ENCODE results near the gene CAPZB.

The CAPZB gene

DNA sequence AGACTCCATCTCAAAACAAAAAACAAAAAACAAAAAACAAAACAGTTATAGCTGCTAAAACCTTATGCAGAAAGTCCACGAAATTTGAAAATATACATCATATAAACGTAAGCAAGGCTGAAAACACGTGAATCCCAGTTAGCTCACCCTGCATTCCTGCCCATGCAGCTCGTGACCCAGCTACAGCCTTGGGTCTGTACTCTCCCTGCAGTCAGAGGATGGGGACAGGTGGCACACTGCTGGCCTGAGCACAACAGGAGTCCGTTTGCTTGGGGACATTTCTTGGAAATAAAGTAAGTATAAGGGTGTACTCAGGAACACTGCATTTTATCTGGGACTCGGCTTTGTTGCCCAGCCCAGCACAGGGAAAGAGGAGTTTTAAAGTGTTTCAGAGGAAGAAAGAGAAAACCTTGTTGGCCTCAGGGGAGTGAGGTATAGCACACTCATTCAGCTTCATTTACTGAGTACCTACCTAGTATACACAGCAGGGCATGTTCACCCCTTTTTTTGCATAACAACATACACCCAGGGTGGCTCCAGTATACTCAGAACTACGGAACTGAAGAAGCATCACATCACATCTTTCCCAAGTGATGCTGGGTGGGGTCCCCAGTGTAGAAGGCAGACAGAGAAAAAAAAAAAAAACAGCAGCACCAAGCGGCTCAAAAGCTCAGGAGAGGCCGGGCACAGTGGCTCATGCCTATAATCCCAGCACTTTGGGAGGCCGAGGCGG lies 44.1 kb downstream of the CAPZB start:
- Histone ChIP-seq H3K4me3 (ENCODE audit: insufficient read depth, low read depth, low read length) (no peak overlapping the region), H3K4me1 (ENCODE audit: control insufficient read depth, insufficient read depth, low read length) (peaks cover 14% of the 10 kb centered on the region), H3K36me3 (ENCODE audit: control insufficient read depth, insufficient read depth, low read length) (no peaks in the 10 kb centered on the region), H3K27ac (ENCODE audit: insufficient read depth, low read depth, low read length, poor library complexity, severe bottlenecking) (no peak overlapping the region), H3K9me3 (ENCODE audit: control insufficient read depth, low read length) (no peaks in the 10 kb centered on the region), H3K27me3 (ENCODE audit: control insufficient read depth, insufficient read depth, low read length, poor library complexity, severe bottlenecking) (no peaks in the 10 kb centered on the region)
- WGBS, 2 experiments: 82 to 85% methylated on average over 11 of the region's 11 CpGs

DNA sequence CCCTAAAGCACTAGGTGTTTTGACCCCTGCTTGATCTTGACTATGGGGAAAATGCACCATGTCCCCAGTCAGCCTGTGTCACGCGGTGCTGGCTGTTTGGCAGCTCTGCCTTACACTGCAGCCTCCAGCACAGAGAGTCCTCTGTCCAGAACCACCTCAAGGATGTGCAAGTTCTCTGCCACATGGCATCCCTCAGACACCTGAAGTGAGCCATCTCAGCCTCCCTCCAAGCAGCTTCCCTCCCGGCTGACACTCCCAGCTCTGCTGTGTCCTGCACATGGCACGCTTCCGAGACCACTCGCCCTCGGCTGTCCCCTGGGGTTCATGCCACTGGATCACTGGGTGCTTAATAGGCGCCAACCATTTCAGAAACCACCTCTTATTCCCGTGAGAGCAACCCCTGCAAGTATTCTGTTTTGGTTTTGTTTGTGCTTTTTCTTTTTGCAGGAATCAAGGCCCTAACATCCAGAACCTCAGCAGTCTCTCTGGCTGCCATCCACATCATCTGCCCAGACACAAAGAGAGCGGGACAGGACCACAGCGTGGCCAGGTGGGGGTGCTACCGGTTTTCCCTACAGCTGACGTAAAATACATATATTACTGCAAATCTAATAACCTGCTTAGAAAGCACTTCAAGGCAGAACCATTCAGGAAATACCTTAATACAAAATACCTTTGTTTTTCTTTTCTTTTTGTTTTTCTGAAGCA lies 45.7 kb downstream of the CAPZB start:
- Histone ChIP-seq H3K36me3 (ENCODE audit: control insufficient read depth, insufficient read depth, low read length) (no peaks in the 10 kb centered on the region), H3K9me3 (ENCODE audit: control insufficient read depth, low read length) (no peaks in the 10 kb centered on the region), H3K4me3 (ENCODE audit: insufficient read depth, low read depth, low read length) (no peak overlapping the region), H3K27me3 (ENCODE audit: control insufficient read depth, insufficient read depth, low read length, poor library complexity, severe bottlenecking) (no peaks in the 10 kb centered on the region), H3K4me1 (ENCODE audit: control insufficient read depth, insufficient read depth, low read length) (peaks cover 6% of the 10 kb centered on the region), H3K27ac (ENCODE audit: insufficient read depth, low read depth, low read length, poor library complexity, severe bottlenecking) (no peak overlapping the region)
- WGBS, 2 experiments: 87 to 89% methylated on average over 12 to 13 of the region's 13 CpGs

DNA sequence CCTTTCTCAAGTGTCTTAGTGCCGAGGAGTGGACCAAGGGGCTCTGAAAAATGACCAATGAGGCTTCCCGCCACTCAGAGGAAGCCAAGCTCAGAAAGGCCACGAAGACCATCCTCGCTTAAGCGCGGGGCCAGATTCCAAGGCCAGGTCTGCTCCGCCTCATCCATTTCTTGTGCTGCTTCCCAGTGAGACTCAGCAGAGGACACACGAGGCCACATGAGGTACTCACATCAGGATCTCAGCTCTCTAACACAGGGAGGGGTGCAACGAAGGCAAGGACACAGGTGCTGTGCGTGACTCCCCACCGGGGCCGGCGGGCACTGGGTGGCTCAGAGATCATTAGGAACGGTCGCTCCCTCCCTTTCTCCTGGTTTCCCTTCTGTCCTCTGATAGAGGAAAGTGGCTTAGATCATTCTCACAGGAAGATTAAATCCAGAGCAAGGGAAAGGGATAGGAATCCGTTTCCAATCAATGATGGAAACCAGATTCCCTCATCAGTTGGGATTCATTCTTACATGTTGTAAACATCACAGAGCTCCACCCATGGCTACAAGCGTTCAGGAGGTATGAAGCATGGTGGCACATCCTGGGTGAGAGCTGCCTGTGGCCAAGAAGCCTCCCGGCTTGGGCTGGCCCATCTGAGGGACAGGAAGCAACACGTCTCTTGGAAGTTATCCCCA lies 46.7 kb downstream of the CAPZB start:
- H3K36me3 ChIP-seq (ENCODE audit: control insufficient read depth, insufficient read depth, low read length): no peaks in the 10 kb centered on the region
- H3K27me3 ChIP-seq (ENCODE audit: control insufficient read depth, insufficient read depth, low read length, poor library complexity, severe bottlenecking): no peaks in the 10 kb centered on the region
- no peak overlapping the region for H3K27ac ChIP-seq (ENCODE audit: insufficient read depth, low read depth, low read length, poor library complexity, severe bottlenecking)
- 90 to 91% methylated on average over 19 of the region's 19 CpGs for WGBS, 2 experiments
- H3K9me3 ChIP-seq (ENCODE audit: control insufficient read depth, low read length): no peaks in the 10 kb centered on the region
- H3K4me3 ChIP-seq (ENCODE audit: insufficient read depth, low read depth, low read length): no peak overlapping the region
- H3K4me1 ChIP-seq (ENCODE audit: control insufficient read depth, insufficient read depth, low read length): peaks cover 6% of the 10 kb centered on the region

GRCh38 chr1:19437891-19438294 lies 47.4 kb downstream of the CAPZB start:
- Histone ChIP-seq H3K9me3 (ENCODE audit: control insufficient read depth, low read length) (no peaks in the 10 kb centered on the region), H3K4me3 (ENCODE audit: insufficient read depth, low read depth, low read length) (no peak overlapping the region), H3K4me1 (ENCODE audit: control insufficient read depth, insufficient read depth, low read length) (peaks cover 6% of the 10 kb centered on the region), H3K36me3 (ENCODE audit: control insufficient read depth, insufficient read depth, low read length) (no peaks in the 10 kb centered on the region), H3K27me3 (ENCODE audit: control insufficient read depth, insufficient read depth, low read length, poor library complexity, severe bottlenecking) (no peaks in the 10 kb centered on the region), H3K27ac (ENCODE audit: insufficient read depth, low read depth, low read length, poor library complexity, severe bottlenecking) (no peak overlapping the region)
- 92 to 93% methylated on average over 17 of the region's 17 CpGs for whole genome bisulfite sequencing, 2 experiments

GRCh38 chr1:19436716-19437476 lies 48.4 kb downstream of the CAPZB start:
- H3K36me3 ChIP-seq (ENCODE audit: control insufficient read depth, insufficient read depth, low read length): no peaks in the 10 kb centered on the region
- no peaks in the 10 kb centered on the region for H3K27me3 ChIP-seq (ENCODE audit: control insufficient read depth, insufficient read depth, low read length, poor library complexity, severe bottlenecking)
- WGBS, 2 experiments: 95 to 96% methylated on average over 8 of the region's 8 CpGs
- H3K9me3 ChIP-seq (ENCODE audit: control insufficient read depth, low read length): no peaks in the 10 kb centered on the region
- H3K27ac ChIP-seq (ENCODE audit: insufficient read depth, low read depth, low read length, poor library complexity, severe bottlenecking): no peak overlapping the region
- H3K4me1 ChIP-seq (ENCODE audit: control insufficient read depth, insufficient read depth, low read length): peaks cover 6% of the 10 kb centered on the region
- H3K4me3 ChIP-seq (ENCODE audit: insufficient read depth, low read depth, low read length): no peak overlapping the region

- Histone ChIP-seq H3K27ac (ENCODE audit: insufficient read depth, low read depth, low read length, poor library complexity, severe bottlenecking) (no peak overlapping the region), H3K4me1 (ENCODE audit: control insufficient read depth, insufficient read depth, low read length) (peaks cover 6% of the 10 kb centered on the region), H3K36me3 (ENCODE audit: control insufficient read depth, insufficient read depth, low read length) (no peaks in the 10 kb centered on the region), H3K4me3 (ENCODE audit: insufficient read depth, low read depth, low read length) (no peak overlapping the region), H3K9me3 (ENCODE audit: control insufficient read depth, low read length) (no peaks in the 10 kb centered on the region), H3K27me3 (ENCODE audit: control insufficient read depth, insufficient read depth, low read length, poor library complexity, severe bottlenecking) (no peaks in the 10 kb centered on the region)
- WGBS, 2 experiments: 93 to 96% methylated on average over 13 of the region's 13 CpGs
Observed at GRCh38 chr1:19435851-19436455, 49.4 kb downstream of the CAPZB start.

- Histone ChIP-seq H3K4me3 (ENCODE audit: insufficient read depth, low read depth, low read length) (no peak overlapping the region), H3K9me3 (ENCODE audit: control insufficient read depth, low read length) (no peaks in the 10 kb centered on the region), H3K27me3 (ENCODE audit: control insufficient read depth, insufficient read depth, low read length, poor library complexity, severe bottlenecking) (no peaks in the 10 kb centered on the region), H3K36me3 (ENCODE audit: control insufficient read depth, insufficient read depth, low read length) (no peaks in the 10 kb centered on the region), H3K4me1 (ENCODE audit: control insufficient read depth, insufficient read depth, low read length) (peaks cover 11% of the 10 kb centered on the region), H3K27ac (ENCODE audit: insufficient read depth, low read depth, low read length, poor library complexity, severe bottlenecking) (no peak overlapping the region)
- WGBS, 2 experiments: 88 to 92% methylated on average over 2 to 4 of the region's 4 CpGs
Observed at GRCh38 chr1:19435181-19435580, 50.2 kb downstream of the CAPZB start.

DNA sequence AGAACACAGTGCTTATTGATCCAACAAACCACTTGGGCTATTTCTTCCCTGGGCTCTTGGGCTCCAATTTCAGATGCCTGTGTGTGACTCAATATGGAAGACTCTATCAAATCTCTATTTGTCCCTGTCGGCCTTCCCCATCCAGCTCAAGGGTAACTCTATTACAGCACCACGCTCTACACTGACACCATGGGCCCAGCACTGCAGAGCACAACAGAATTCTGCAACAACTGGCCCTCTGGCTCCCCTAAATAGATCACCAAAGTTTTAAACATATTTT lies 51.7 kb downstream of the CAPZB start:
- WGBS, 2 experiments: 93 to 97% methylated on average over 2 of the region's 2 CpGs
- Histone ChIP-seq H3K36me3 (ENCODE audit: control insufficient read depth, insufficient read depth, low read length) (no peaks in the 10 kb centered on the region), H3K27ac (ENCODE audit: insufficient read depth, low read depth, low read length, poor library complexity, severe bottlenecking) (no peak overlapping the region), H3K9me3 (ENCODE audit: control insufficient read depth, low read length) (no peaks in the 10 kb centered on the region), H3K27me3 (ENCODE audit: control insufficient read depth, insufficient read depth, low read length, poor library complexity, severe bottlenecking) (no peaks in the 10 kb centered on the region), H3K4me1 (ENCODE audit: control insufficient read depth, insufficient read depth, low read length) (peaks cover 23% of the 10 kb centered on the region), H3K4me3 (ENCODE audit: insufficient read depth, low read depth, low read length) (no peak overlapping the region)

DNA sequence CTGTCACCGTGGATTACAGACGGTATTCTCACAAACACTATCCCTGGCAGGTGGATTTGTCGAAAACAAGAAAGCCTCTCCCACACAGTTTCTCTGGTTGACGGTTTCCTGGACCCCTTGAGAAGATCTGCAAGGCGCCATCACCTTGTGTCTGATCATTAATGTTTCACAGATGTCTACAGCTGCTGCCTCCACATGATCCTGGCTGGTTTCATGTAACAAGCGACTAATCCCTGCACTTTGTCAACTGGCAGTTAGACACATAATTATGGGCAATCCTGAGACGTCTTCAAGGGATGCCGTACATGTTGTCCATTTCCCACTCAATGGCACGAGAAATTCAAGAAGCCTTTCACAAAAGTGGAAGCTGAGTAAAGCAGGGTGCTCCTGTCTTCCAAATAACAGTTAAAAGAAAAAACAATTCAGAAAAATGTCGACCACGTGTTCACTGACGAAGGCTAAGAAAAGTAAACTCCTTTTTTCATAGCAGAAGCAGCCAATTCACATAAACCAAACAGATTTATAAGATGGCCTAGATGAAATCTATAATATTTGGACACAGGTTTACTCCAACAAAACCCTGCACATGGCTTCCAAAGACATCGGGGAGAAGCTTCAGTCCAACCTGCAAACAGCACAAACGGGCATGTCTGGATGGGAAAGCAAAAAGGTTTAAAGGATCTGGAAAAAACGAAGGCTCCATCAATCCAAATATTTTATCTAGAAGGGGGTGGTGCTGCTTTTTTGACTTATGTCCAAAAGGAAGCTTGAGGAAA lies 52.2 kb downstream of the CAPZB start:
- no peaks in the 10 kb centered on the region for H3K36me3 ChIP-seq (ENCODE audit: control insufficient read depth, insufficient read depth, low read length)
- H3K4me1 ChIP-seq (ENCODE audit: control insufficient read depth, insufficient read depth, low read length): peaks cover 22% of the 10 kb centered on the region
- no peaks in the 10 kb centered on the region for H3K9me3 ChIP-seq (ENCODE audit: control insufficient read depth, low read length)
- no peak overlapping the region for H3K4me3 ChIP-seq (ENCODE audit: insufficient read depth, low read depth, low read length)
- WGBS, 2 experiments: 94 to 95% methylated on average over 15 of the region's 15 CpGs
- H3K27ac ChIP-seq (ENCODE audit: insufficient read depth, low read depth, low read length, poor library complexity, severe bottlenecking): no peak overlapping the region
- no peaks in the 10 kb centered on the region for H3K27me3 ChIP-seq (ENCODE audit: control insufficient read depth, insufficient read depth, low read length, poor library complexity, severe bottlenecking)

All from ectodermal cell (in vitro differentiated cells).